Retina (tissue), 1 donor: ENCODE results near the gene RAB22A.
"Not testable (repeated sequence)": the region's sequence is repeated elsewhere in the genome, so short reads cannot be mapped to it uniquely, and the experiment has no call there.

Source experiments
- DNase-seq: peaks from one replicate; pipeline ENCODE4 v3.0.0-alpha.2; 2016

RAB22A gene

GRCh38 chr20:58349570-58349969 is 40.1 kb downstream of the RAB22A start:
- DNase-seq, result no peak

- DNase-seq, result no peak
Measured at GRCh38 chr20:58352468-58352867, 43.0 kb downstream of the RAB22A start.

- DNase-seq, result no peak
Measured at GRCh38 chr20:58359441-58359840, 49.9 kb downstream of the RAB22A start.

- DNase-seq, result no peak
Measured at GRCh38 chr20:58360936-58361335, 51.4 kb downstream of the RAB22A start.

- no peak for DNase-seq
Measured at GRCh38 chr20:58361481-58362205, 52.1 kb downstream of the RAB22A start.

- DNase-seq, result no peak
Measured at GRCh38 chr20:58362206-58362516, 52.6 kb downstream of the RAB22A start.

- DNase-seq, result no peak
Measured at GRCh38 chr20:58362970-58363369, 53.5 kb downstream of the RAB22A start.

GRCh38 chr20:58366866-58367265 is 57.4 kb downstream of the RAB22A start:
- DNase-seq, result no peak

GRCh38 chr20:58372806-58373205 is 63.3 kb downstream of the RAB22A start:
- peak; percentile 6 for DNase-seq

- DNase-seq, result not testable (repeated sequence)
Measured at GRCh38 chr20:58373296-58373695, 63.8 kb downstream of the RAB22A start.

- peak; percentile 7 for DNase-seq
Measured at GRCh38 chr20:58374027-58374850, 64.7 kb downstream of the RAB22A start.

- no peak for DNase-seq
Measured at GRCh38 chr20:58374906-58375758, 65.6 kb downstream of the RAB22A start.

- peak; percentile 70 for DNase-seq
Measured at GRCh38 chr20:58375759-58376352, 66.3 kb downstream of the RAB22A start.

- DNase-seq, result no peak
Measured at GRCh38 chr20:58377017-58377416, 67.5 kb downstream of the RAB22A start.

GRCh38 chr20:58377766-58378401 is 68.4 kb downstream of the RAB22A start:
- no peak for DNase-seq

- DNase-seq, result no peak
Measured at GRCh38 chr20:58378704-58379103, 69.2 kb downstream of the RAB22A start.

GRCh38 chr20:58381627-58382026 is 72.1 kb downstream of the RAB22A start:
- no peak for DNase-seq

- DNase-seq, result no peak
Measured at GRCh38 chr20:58382096-58382495, 72.6 kb downstream of the RAB22A start.

GRCh38 chr20:58384821-58385220 is 75.3 kb downstream of the RAB22A start:
- no peak for DNase-seq

- no peak for DNase-seq
Measured at GRCh38 chr20:58388028-58388601, 78.6 kb downstream of the RAB22A start.

GRCh38 chr20:58388882-58389323 is 79.4 kb downstream of the RAB22A start, which contains the start of gene VAPB:
Gene VAPB (plus strand): TSS chr20:58389229. CDS start chr20:58389460, 231 bp downstream.
- DNase-seq, result peak; percentile 92
